Upper lobe of left lung (tissue), 4 donors: Measurements from ENCODE around the gene DNAJB12.
A peak's percentile ranks its signal among the peaks of the same experiment; 100 is the strongest.

Source experiments
- EP300 ChIP-seq, 4 donors: sonication (generic); formaldehyde crosslinking; IDR thresholded peaks; one replicate each; pipeline ENCODE4 v1.5.1; 2017; ENCODE audit warnings: antibody characterized with exemption in 4 of 4, control low read depth in 2 of 4
- POLR2AphosphoS5 ChIP-seq, 2 donors: sonication (generic); formaldehyde crosslinking; IDR thresholded peaks; one replicate each; pipeline ENCODE4 v1.5.1; 2017; ENCODE audit warnings: antibody characterized with exemption in 2 of 2
- TF ChIP-seq, protein P1 (sequence below), 6 experiments: fragments of 450-650 bp in 4 of 6; fragments of 200-600 bp in 2 of 6; sonication (generic) in 2 of 6; IDR thresholded peaks; one replicate each; pipeline ENCODE4 v1.5.1; 2016 to 2019; ENCODE audit warnings: antibody characterized with exemption in 6 of 6

DNA sequence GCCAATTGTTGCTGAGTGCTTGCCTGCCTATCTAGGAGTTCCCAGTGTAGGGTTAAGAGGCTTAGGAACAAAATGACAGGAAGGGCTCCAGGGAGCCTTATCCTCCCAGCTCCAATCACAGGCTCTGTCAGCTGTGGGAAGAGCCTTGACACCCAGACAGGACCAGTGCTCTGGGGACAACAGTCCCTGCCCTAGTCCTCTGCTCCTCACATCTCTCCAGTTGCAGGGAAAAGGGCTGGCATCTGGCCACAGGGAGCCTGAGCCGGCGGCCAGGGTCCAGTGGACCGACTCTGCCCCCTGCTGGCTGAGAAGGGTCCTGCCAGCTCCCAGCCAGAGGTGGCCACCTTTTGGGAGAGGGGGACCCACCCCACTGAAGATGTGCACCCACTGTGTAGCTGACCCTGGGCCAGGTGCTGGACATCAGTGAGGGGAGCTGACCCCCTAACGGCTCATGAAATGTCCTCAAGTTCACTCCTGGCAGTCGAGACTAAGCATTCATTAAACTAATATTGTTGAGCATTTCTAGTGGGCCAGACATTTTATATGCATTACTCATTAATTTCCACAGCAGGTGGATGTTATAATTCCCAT is 17.6 kb downstream of the DNAJB12 start:
- TF ChIP-seq, protein P1, sequence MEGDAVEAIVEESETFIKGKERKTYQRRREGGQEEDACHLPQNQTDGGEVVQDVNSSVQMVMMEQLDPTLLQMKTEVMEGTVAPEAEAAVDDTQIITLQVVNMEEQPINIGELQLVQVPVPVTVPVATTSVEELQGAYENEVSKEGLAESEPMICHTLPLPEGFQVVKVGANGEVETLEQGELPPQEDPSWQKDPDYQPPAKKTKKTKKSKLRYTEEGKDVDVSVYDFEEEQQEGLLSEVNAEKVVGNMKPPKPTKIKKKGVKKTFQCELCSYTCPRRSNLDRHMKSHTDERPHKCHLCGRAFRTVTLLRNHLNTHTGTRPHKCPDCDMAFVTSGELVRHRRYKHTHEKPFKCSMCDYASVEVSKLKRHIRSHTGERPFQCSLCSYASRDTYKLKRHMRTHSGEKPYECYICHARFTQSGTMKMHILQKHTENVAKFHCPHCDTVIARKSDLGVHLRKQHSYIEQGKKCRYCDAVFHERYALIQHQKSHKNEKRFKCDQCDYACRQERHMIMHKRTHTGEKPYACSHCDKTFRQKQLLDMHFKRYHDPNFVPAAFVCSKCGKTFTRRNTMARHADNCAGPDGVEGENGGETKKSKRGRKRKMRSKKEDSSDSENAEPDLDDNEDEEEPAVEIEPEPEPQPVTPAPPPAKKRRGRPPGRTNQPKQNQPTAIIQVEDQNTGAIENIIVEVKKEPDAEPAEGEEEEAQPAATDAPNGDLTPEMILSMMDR (IDR thresholded peaks at IDR 0.05) = peak; percentile 92 to 97 (median 96)
- no peak for TF ChIP-seq EP300 (IDR thresholded peaks at IDR 0.05)
- peak; percentile 27 to 54 for TF ChIP-seq POLR2AphosphoS5 (IDR thresholded peaks at IDR 0.05)
